HTR-8/SVneo (cell line): Measurements from ENCODE around the gene ADH1C.
"Not testable (repeated sequence)": the region's sequence is repeated elsewhere in the genome, so short reads cannot be mapped to it uniquely, and the experiment has no call there.

ENCODE experiments used
- DNase-seq: peaks from one replicate; pipeline ENCODE4 v3.0.0; 2011; ENCODE audit warnings: low spot score, mixed read lengths; ENCODE audit not compliant: insufficient read length
- FAIRE-seq: peaks from 2 replicates; lab custom pipeline; 2011; peaks lifted over from hg19 to GRCh38; lab: Jason Lieb, UNC

The ADH1C gene

GRCh38 chr4:99359480-99360204, 7.1 kb upstream of the ADH1C start:
- DNase-seq (no peak), FAIRE-seq (no peak)

- FAIRE-seq: no peak
- DNase-seq: no peak
Measured at GRCh38 chr4:99357948-99358347, 5.4 kb upstream of the ADH1C start.

- no peak for FAIRE-seq
Measured at GRCh38 chr4:99356992-99357391, 4.4 kb upstream of the ADH1C start.

GRCh38 chr4:99356149-99356548, 3.6 kb upstream of the ADH1C start:
- FAIRE-seq, DNase-seq: not testable (repeated sequence)

More at GRCh38 chr4:99356992-99357391, 4.4 kb upstream of the ADH1C start:
- DNase-seq: no peak

GRCh38 chr4:99351487-99351886, 1.1 kb downstream of the ADH1C start:
- FAIRE-seq (no peak), DNase-seq (no peak)

GRCh38 chr4:99349338-99349737, 3.2 kb downstream of the ADH1C start:
- DNase-seq (no peak), FAIRE-seq (no peak)

GRCh38 chr4:99342624-99343023, 9.9 kb downstream of the ADH1C start:
- FAIRE-seq, DNase-seq: not testable (repeated sequence)

GRCh38 chr4:99341426-99341825, 11.1 kb downstream of the ADH1C start:
- no peak for DNase-seq
- no peak for FAIRE-seq

GRCh38 chr4:99339172-99339571, 13.4 kb downstream of the ADH1C start:
- no peak for FAIRE-seq
- no peak for DNase-seq

- DNase-seq: no peak
- no peak for FAIRE-seq
Measured at GRCh38 chr4:99336553-99336952, 16.0 kb downstream of the ADH1C start.

GRCh38 chr4:99334880-99335279, 17.7 kb downstream of the ADH1C start:
- FAIRE-seq: no peak
- DNase-seq: no peak

GRCh38 chr4:99330648-99331047, 21.9 kb downstream of the ADH1C start:
- DNase-seq: no peak
- no peak for FAIRE-seq

GRCh38 chr4:99329876-99330275, 22.7 kb downstream of the ADH1C start:
- DNase-seq (no peak), FAIRE-seq (no peak)

GRCh38 chr4:99324979-99325378, 27.6 kb downstream of the ADH1C start:
- DNase-seq (no peak), FAIRE-seq (no peak)

- DNase-seq (no peak), FAIRE-seq (no peak)
Measured at GRCh38 chr4:99324361-99324760, 28.2 kb downstream of the ADH1C start.

GRCh38 chr4:99323756-99324155, 28.8 kb downstream of the ADH1C start:
- DNase-seq (no peak), FAIRE-seq (no peak)

- FAIRE-seq (no peak), DNase-seq (no peak)
Measured at GRCh38 chr4:99321241-99322191, 31.0 kb downstream of the ADH1C start, which contains the start of gene ADH1B. TSS of gene ADH1B (minus strand) at chr4:99321401. CDS start at chr4:99321331, 70 bp downstream.

GRCh38 chr4:99317811-99318210, 34.7 kb downstream of the ADH1C start:
- FAIRE-seq, DNase-seq: not testable (repeated sequence)

- no peak for DNase-seq
- FAIRE-seq: no peak
Measured at GRCh38 chr4:99317354-99317753, 35.2 kb downstream of the ADH1C start.

- FAIRE-seq: no peak
Measured at GRCh38 chr4:99315839-99316238, 36.7 kb downstream of the ADH1C start.

GRCh38 chr4:99314211-99314610, 38.3 kb downstream of the ADH1C start:
- DNase-seq (no peak), FAIRE-seq (no peak)

More at GRCh38 chr4:99315839-99316238, 36.7 kb downstream of the ADH1C start:
- DNase-seq: no peak
